HCT116 (cell line): ENCODE measurements around the gene UBL5. TPM values are rescaled to one million over a fixed set of nuclear protein-coding genes. Genes with fewer than 3 reads are reported as not detected.
"Not testable (repeated sequence)": the region's sequence is repeated elsewhere in the genome, so short reads cannot be mapped to it uniquely, and the experiment has no call there.

Experiments
- ATAC-seq: fragments of 200-7000 bp; cut with Tn5 transposase; 2 replicates; pipeline ENCODE4 v1.9.1; 2020; ENCODE audit warnings: mild to moderate bottlenecking, moderate library complexity
- BruUV-seq: library from RNA; stranded (reverse); fragments of 400-500 nt; replicated peaks from 2 replicates; lab custom pipeline; 2021; lab: Mats Ljungman, UMichigan
- CTCF ChIA-PET: fragments of 300-600 bp; sonication (Branson Sonifier 250); formaldehyde crosslinking; loops from one replicate; lab custom pipeline; 2021; ENCODE audit warnings: antibody characterized with exemption; lab: Charles Lee
- POLR2A ChIA-PET: fragments of 300-600, 350-600 bp; sonication (Branson Sonifier 250); formaldehyde crosslinking; loops from one replicate; lab custom pipeline; 2021; ENCODE audit warnings: antibody characterized with exemption; lab: Charles Lee
- RAD21 ChIA-PET, 2 experiments: fragments of 300-600 bp; sonication (Branson Sonifier 250); formaldehyde crosslinking; loops; one replicate each; lab custom pipeline; 2023; ENCODE audit warnings: low total read pairs in 2 of 2; ENCODE audit not compliant: uncharacterized antibody in 2 of 2, unreplicated experiment in 2 of 2, low non-redundant PET in 1 of 2; lab: Charles Lee
- DNase-seq: peaks from one replicate; pipeline ENCODE4 v3.0.0-alpha.2; 2010; ENCODE audit warnings: low read depth, low spot score
- H2AFZ ChIP-seq: fragments of 200-600 bp; shearing (Covaris generic), sonication (generic); 2 replicates; pipeline ENCODE4 v1.6.1; 2017; ENCODE audit warnings: low read depth, mixed run types, mixed read lengths, antibody characterized with exemption, low read length; ENCODE audit not compliant: poor library complexity, severe bottlenecking
- H3K27ac ChIP-seq: 2 replicates; pipeline ENCODE4 v1.5.1; 2012; ENCODE audit warnings: low read depth, low read length
- H3K27me3 ChIP-seq: fragments of 200-600 bp; sonication (generic); 2 replicates; pipeline ENCODE4 v1.6.1; 2016; ENCODE audit warnings: mixed run types, low read length, mixed read lengths; ENCODE audit not compliant: insufficient read depth
- H3K36me3 ChIP-seq, 2 experiments: fragments of 200-500 bp in 1 of 2; fragments of 200-600 bp in 1 of 2; sonication (Bioruptor generic) in 1 of 2; sonication (generic) in 1 of 2; 2 replicates each; pipeline versions ENCODE4 v1.5.1 to v1.6.1; 2014 to 2016; ENCODE audit warnings: low read length in 2 of 2, inconsistent platforms in 1 of 2, mixed read lengths in 1 of 2, mixed run types in 1 of 2; ENCODE audit not compliant: insufficient read depth in 2 of 2, control insufficient read depth in 1 of 2
- H3K4me1 ChIP-seq, 2 experiments: fragments of 200-600 bp in 1 of 2; sonication (generic) in 1 of 2; 2 replicates each; pipeline versions ENCODE4 v1.5.1 to v1.6.1; 2012 to 2017; ENCODE audit warnings: low read length in 2 of 2, inconsistent platforms in 1 of 2, mild to moderate bottlenecking in 1 of 2, mixed read lengths in 1 of 2, mixed run types in 1 of 2, moderate library complexity in 1 of 2; ENCODE audit not compliant: insufficient read depth in 2 of 2, control insufficient read depth in 1 of 2
- H3K4me2 ChIP-seq: fragments of 200-600 bp; sonication (generic); 2 replicates; pipeline ENCODE4 v1.6.1; 2017; ENCODE audit warnings: mixed run types, low read length, mixed read lengths
- H3K4me3 ChIP-seq, 2 experiments: fragments of 200-600 bp in 1 of 2; sonication (generic) in 1 of 2; replicated peaks in 1 of 2; 2 replicates each; pipeline ENCODE4 v1.5.1; 2011 to 2016; ENCODE audit warnings: low read length in 2 of 2, control low read depth in 1 of 2, low read depth in 1 of 2, mild to moderate bottlenecking in 1 of 2, mixed read lengths in 1 of 2, mixed run types in 1 of 2
- H3K79me2 ChIP-seq: fragments of 200-600 bp; sonication (generic); 2 replicates; pipeline ENCODE4 v1.6.1; 2017; ENCODE audit warnings: mild to moderate bottlenecking, mixed run types, low read length, moderate library complexity, mixed read lengths; ENCODE audit not compliant: insufficient read depth
- H3K9ac ChIP-seq: fragments of 200-600 bp; sonication (generic); 2 replicates; pipeline ENCODE4 v1.6.1; 2016; ENCODE audit warnings: low read length, mixed read lengths
- H3K9me2 ChIP-seq: fragments of 200-600 bp; sonication (generic), shearing (Covaris generic); 2 replicates; pipeline ENCODE4 v1.6.1; 2017; ENCODE audit warnings: mixed run types, mild to moderate bottlenecking, moderate library complexity; ENCODE audit not compliant: insufficient read depth
- H3K9me3 ChIP-seq, 2 experiments: fragments of 200-500 bp in 1 of 2; fragments of 200-600 bp in 1 of 2; sonication (Bioruptor generic) in 1 of 2; sonication (generic) in 1 of 2; 2 replicates each; pipeline ENCODE4 v1.6.1; 2014 to 2017; ENCODE audit warnings: low read length in 2 of 2, mixed read lengths in 2 of 2, inconsistent platforms in 1 of 2, low read depth in 1 of 2, mild to moderate bottlenecking in 1 of 2, mixed run types in 1 of 2, moderate library complexity in 1 of 2; ENCODE audit not compliant: control insufficient read depth in 1 of 2, insufficient read depth in 1 of 2
- H4K20me1 ChIP-seq: fragments of 200-600 bp; sonication (generic), shearing (Covaris generic); 2 replicates; pipeline ENCODE4 v1.6.1; 2017; ENCODE audit warnings: mixed run types, mild to moderate bottlenecking, moderate library complexity; ENCODE audit not compliant: insufficient read depth
- CBX3 ChIP-seq: IDR thresholded peaks from 2 replicates; pipeline ENCODE4 v1.6.1; 2012; ENCODE audit warnings: low read depth
- CEBPB ChIP-seq: IDR thresholded peaks from 2 replicates; pipeline ENCODE4 v1.6.1; 2012; ENCODE audit warnings: low read depth
- EGR1 ChIP-seq: IDR thresholded peaks from 2 replicates; pipeline ENCODE4 v1.6.1; 2012; ENCODE audit warnings: low read depth
- JUND ChIP-seq: IDR thresholded peaks from 2 replicates; pipeline ENCODE4 v1.6.1; 2012
- POLR2AphosphoS5 ChIP-seq: IDR thresholded peaks from 2 replicates; pipeline ENCODE4 v1.6.1; 2011; ENCODE audit warnings: mild to moderate bottlenecking, low read depth, low read length, moderate library complexity
- RAD21 ChIP-seq: IDR thresholded peaks from 2 replicates; pipeline ENCODE4 v1.6.1; 2012; ENCODE audit warnings: low read depth, mild to moderate bottlenecking
- SIN3A ChIP-seq: IDR thresholded peaks from 2 replicates; pipeline ENCODE4 v1.6.1; 2012; ENCODE audit warnings: low read depth
- SP1 ChIP-seq: IDR thresholded peaks from 2 replicates; pipeline ENCODE4 v1.6.1; 2012; ENCODE audit warnings: low read depth
- SRF ChIP-seq: IDR thresholded peaks from 2 replicates; pipeline ENCODE4 v1.6.1; 2012; ENCODE audit warnings: low read depth
- TCF7L2 ChIP-seq: IDR thresholded peaks from 2 replicates; pipeline ENCODE4 v1.7.0; 2011; ENCODE audit warnings: borderline replicate concordance, inconsistent platforms; ENCODE audit not compliant: insufficient read depth, insufficient read length; ENCODE audit errors: extremely low read depth
- YY1 ChIP-seq: IDR thresholded peaks from 2 replicates; pipeline ENCODE4 v1.6.1; 2011; ENCODE audit warnings: low read length, low read depth, moderate library complexity, mild to moderate bottlenecking; ENCODE audit not compliant: insufficient replicate concordance; ENCODE audit errors: extremely low read depth
- ZFX ChIP-seq: fragments of 450-650 bp; IDR thresholded peaks from 2 replicates; pipeline ENCODE4 v1.6.1; 2017
- intact Hi-C: fragments of 100-400 bp; cut with micrococcal nuclease; formaldehyde crosslinking; loops from 2 replicates; pipeline ENCODE4 v1.10.0; 2022
- total RNA-seq: library from RNA; stranded (reverse); gene quantifications from one replicate; pipeline ENCODE4 v1.2.1, GENCODE V29; 2021; ENCODE audit not compliant: unreplicated experiment
- TF ChIP-seq, protein P1 (sequence below): IDR thresholded peaks from 2 replicates; pipeline ENCODE4 v1.6.1; 2012; ENCODE audit warnings: low read depth

The UBL5 gene
- total RNA-seq, 1 experiment from 2014 or later: 335 TPM

DNA sequence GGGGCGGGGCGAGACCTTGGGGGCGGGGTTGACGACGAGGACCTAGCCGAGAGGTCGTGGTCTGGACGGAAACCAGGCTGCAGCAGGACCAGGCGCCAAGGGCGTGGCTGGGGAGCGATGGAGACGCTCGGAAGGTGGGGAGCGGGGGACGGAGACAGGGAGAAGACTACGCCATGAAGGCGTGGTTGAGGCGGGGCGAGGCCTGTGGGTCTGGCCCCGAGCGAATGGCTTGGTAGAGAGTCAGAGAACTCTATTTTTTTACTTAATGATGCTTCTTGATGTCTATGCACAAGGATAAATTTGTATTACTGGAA lies 8.2 kb upstream of the UBL5 start:
- POLR2A ChIA-PET: interaction anchor here (1.4 kb wide), 1 partner anchor 8 kb away, joined by 11 read pairs; the partner anchor contains the start of gene UBL5
- peaks cover 37% of the 10 kb centered on the region for H3K79me2 ChIP-seq
- H3K9ac ChIP-seq: no peak overlapping the region; the same call in 1 of the 2 replicates

DNA sequence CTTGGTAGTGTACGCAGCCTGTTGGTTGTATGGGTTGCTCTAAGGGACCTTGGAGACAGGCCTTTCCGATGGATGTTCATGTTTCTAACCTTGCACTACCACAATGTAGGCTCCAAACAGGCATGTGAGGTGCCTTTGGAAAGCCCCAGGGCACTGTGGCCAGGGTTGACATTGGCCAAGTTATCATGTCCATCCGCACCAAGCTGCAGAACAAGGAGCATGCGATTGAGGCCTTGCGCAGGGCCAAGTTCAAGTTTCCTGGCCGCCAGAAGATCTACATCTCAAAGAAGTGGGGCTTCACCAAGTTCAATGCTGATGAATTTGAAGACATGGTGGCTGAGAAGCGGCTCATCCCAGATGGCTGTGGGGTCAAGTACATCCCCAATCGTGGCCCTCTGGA lies 7.7 kb upstream of the UBL5 start:
- POLR2A ChIA-PET: not testable (repeated sequence)

More for the DNA sequence above, 8.2 kb upstream of the UBL5 start:
- TF ChIP-seq CBX3: no peak
- TF ChIP-seq RAD21: no peak
- TF ChIP-seq CEBPB: no peak
- TF ChIP-seq TCF7L2: no peak
- no peak for TF ChIP-seq SIN3A
- TF ChIP-seq ZFX: no peak
- TF ChIP-seq SRF: no peak
- peak; percentile 53 for TF ChIP-seq SP1
- TF ChIP-seq YY1: peak; percentile 18
- TF ChIP-seq, protein P1, sequence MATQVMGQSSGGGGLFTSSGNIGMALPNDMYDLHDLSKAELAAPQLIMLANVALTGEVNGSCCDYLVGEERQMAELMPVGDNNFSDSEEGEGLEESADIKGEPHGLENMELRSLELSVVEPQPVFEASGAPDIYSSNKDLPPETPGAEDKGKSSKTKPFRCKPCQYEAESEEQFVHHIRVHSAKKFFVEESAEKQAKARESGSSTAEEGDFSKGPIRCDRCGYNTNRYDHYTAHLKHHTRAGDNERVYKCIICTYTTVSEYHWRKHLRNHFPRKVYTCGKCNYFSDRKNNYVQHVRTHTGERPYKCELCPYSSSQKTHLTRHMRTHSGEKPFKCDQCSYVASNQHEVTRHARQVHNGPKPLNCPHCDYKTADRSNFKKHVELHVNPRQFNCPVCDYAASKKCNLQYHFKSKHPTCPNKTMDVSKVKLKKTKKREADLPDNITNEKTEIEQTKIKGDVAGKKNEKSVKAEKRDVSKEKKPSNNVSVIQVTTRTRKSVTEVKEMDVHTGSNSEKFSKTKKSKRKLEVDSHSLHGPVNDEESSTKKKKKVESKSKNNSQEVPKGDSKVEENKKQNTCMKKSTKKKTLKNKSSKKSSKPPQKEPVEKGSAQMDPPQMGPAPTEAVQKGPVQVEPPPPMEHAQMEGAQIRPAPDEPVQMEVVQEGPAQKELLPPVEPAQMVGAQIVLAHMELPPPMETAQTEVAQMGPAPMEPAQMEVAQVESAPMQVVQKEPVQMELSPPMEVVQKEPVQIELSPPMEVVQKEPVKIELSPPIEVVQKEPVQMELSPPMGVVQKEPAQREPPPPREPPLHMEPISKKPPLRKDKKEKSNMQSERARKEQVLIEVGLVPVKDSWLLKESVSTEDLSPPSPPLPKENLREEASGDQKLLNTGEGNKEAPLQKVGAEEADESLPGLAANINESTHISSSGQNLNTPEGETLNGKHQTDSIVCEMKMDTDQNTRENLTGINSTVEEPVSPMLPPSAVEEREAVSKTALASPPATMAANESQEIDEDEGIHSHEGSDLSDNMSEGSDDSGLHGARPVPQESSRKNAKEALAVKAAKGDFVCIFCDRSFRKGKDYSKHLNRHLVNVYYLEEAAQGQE: no peak
- TF ChIP-seq JUND: no peak
- TF ChIP-seq POLR2AphosphoS5: peak; percentile 38; the same call in 1 of the 2 replicates
- TF ChIP-seq EGR1: no peak
- TF ChIP-seq, all 23 proteins: peak for 3
- no peaks in the 10 kb centered on the region for H4K20me1 ChIP-seq
- peaks cover 0 to 5% of the 10 kb centered on the region in 2 experiments; a peak in 1 of 4 replicates for H3K36me3 ChIP-seq
- ATAC-seq: peak; percentile 80
- no peaks in the 10 kb centered on the region for H3K27me3 ChIP-seq
- no peaks in the 10 kb centered on the region for H3K9me3 ChIP-seq
- CTCF ChIA-PET: interaction anchor here (0.6 to 0.9 kb wide), 2 partner anchors 8 to 540 kb away, joined by 3 to 4 read pairs; partner anchors contain the start of gene UBL5
- peak overlapping the region; percentile 72 for H3K4me2 ChIP-seq
- intact Hi-C loops: loop anchor here (1.0 kb wide), 1 partner anchor 145 kb away; no protein-coding TSS in a partner anchor
- peak overlapping the region in 1 of 2 experiments; percentile 29; a peak in 2 of 4 replicates for H3K4me3 ChIP-seq
- peak overlapping the region; percentile 64 for H3K27ac ChIP-seq
- RAD21 ChIA-PET: interaction anchor here in 1 of 2 experiments (0.6 kb wide), 1 partner anchor 607 kb away, joined by 8 read pairs; no protein-coding TSS in a partner anchor
- H2AFZ ChIP-seq: no peak overlapping the region
- no peaks in the 10 kb centered on the region for H3K9me2 ChIP-seq
- no TSS peak for BruUV-seq
- no peak for DNase-seq
- H3K4me1 ChIP-seq: peaks cover 13 to 14% of the 10 kb centered on the region in 2 experiments; a peak in 3 of 4 replicates

More for the DNA sequence above, 7.7 kb upstream of the UBL5 start:
- H3K36me3 ChIP-seq, BruUV-seq, intact Hi-C loops, RAD21 ChIA-PET, ATAC-seq, H2AFZ ChIP-seq, H3K27me3 ChIP-seq, DNase-seq, CTCF ChIA-PET, H4K20me1 ChIP-seq, H3K9me2 ChIP-seq, H3K9me3 ChIP-seq: not testable (repeated sequence)
- peaks cover 32% of the 10 kb centered on the region for H3K79me2 ChIP-seq
- H3K4me3 ChIP-seq: peak overlapping the region in 1 of 2 experiments; percentile 29; a peak in 1 of 4 replicates
- H3K4me2 ChIP-seq: peak overlapping the region; percentile 72
- peaks cover 13 to 14% of the 10 kb centered on the region in 2 experiments; a peak in 3 of 4 replicates for H3K4me1 ChIP-seq
- H3K27ac ChIP-seq: peak overlapping the region; percentile 64
- peak overlapping the region; percentile 5; the same call in 1 of the 2 replicates for H3K9ac ChIP-seq
